Fibroblast of villous mesenchyme (primary cell): Measurements from ENCODE around the gene TWSG1. TPM values are rescaled to one million over a fixed set of nuclear protein-coding genes. Genes with fewer than 3 reads are reported as not detected.
A peak's percentile ranks its signal among the peaks of the same experiment; 100 is the strongest.

Source experiments
- DNase-seq: peaks from one replicate; pipeline ENCODE4 v3.0.0-alpha.2; 2010; ENCODE audit warnings: low read depth
- H3K4me3 ChIP-seq: 2 replicates; pipeline ENCODE4 v1.5.1; 2011; ENCODE audit warnings: low read depth, mild to moderate bottlenecking, low read length
- CTCF ChIP-seq: IDR thresholded peaks from 2 replicates; pipeline ENCODE4 v1.5.1; 2012; ENCODE audit warnings: low read depth, mild to moderate bottlenecking, low read length; ENCODE audit not compliant: insufficient read depth
- total RNA-seq: library from RNA; depleted of rRNA; stranded (reverse); fragments of >200 nt; gene quantifications from 2 replicates; pipeline ENCODE4 v1.2.3, GENCODE V29; 2012

The TWSG1 gene
- total RNA-seq, 1 donor, result 181 TPM

GRCh38 chr18:9436206-9436929 is 101.8 kb downstream of the TWSG1 start:
- TF ChIP-seq CTCF, result no peak
- DNase-seq, result no peak
- H3K4me3 ChIP-seq, result no peak overlapping the region

- TF ChIP-seq CTCF, result no peak
- peak; percentile 40 for DNase-seq
These were observed 102.5 kb downstream of the TWSG1 start for GRCh38 chr18:9437021-9437437.

GRCh38 chr18:9437672-9438071 is 103.1 kb downstream of the TWSG1 start:
- no peak overlapping the region for H3K4me3 ChIP-seq
- DNase-seq, result no peak
- no peak for TF ChIP-seq CTCF

More at GRCh38 chr18:9437021-9437437, 102.5 kb downstream of the TWSG1 start:
- no peak overlapping the region for H3K4me3 ChIP-seq

GRCh38 chr18:9441061-9441460 is 106.5 kb downstream of the TWSG1 start:
- no peak for TF ChIP-seq CTCF
- H3K4me3 ChIP-seq, result no peak overlapping the region
- DNase-seq, result no peak

GRCh38 chr18:9444549-9444948 is 110.0 kb downstream of the TWSG1 start:
- TF ChIP-seq CTCF, result no peak
- H3K4me3 ChIP-seq, result no peak overlapping the region
- DNase-seq, result no peak

- TF ChIP-seq CTCF, result no peak
- peak; percentile 56 for DNase-seq
- no peak overlapping the region for H3K4me3 ChIP-seq
These were observed 112.3 kb downstream of the TWSG1 start for GRCh38 chr18:9446839-9447238.

GRCh38 chr18:9447334-9447733 is 112.8 kb downstream of the TWSG1 start:
- DNase-seq, result no peak
- no peak overlapping the region for H3K4me3 ChIP-seq
- no peak for TF ChIP-seq CTCF
